Dermis blood vessel endothelial cell (primary cell): Measurements from ENCODE around the gene SIRPB2. TPM values are rescaled to one million over a fixed set of nuclear protein-coding genes. Genes with fewer than 3 reads are reported as not detected.
"Not testable (repeated sequence)": the region's sequence is repeated elsewhere in the genome, so short reads cannot be mapped to it uniquely, and the experiment has no call there.

Source experiments
- DNase-seq: peaks from one replicate; pipeline ENCODE4 v3.0.0; 2010
- total RNA-seq: library from RNA; depleted of rRNA; stranded (reverse); fragments of >200 nt; gene quantifications from 2 replicates; pipeline ENCODE4 v1.2.3, GENCODE V29; 2014

Gene SIRPB2
- total RNA-seq, 1 donor from 2014 or later, result 0.51 TPM

- no peak for DNase-seq
Measured at GRCh38 chr20:1499528-1500420, 8.6 kb upstream of the SIRPB2 start.

GRCh38 chr20:1497371-1497770 is 6.2 kb upstream of the SIRPB2 start:
- not testable (repeated sequence) for DNase-seq

GRCh38 chr20:1496930-1497329 is 5.7 kb upstream of the SIRPB2 start:
- no peak for DNase-seq

- no peak for DNase-seq
Measured at GRCh38 chr20:1494436-1494835, 3.2 kb upstream of the SIRPB2 start.

- no peak for DNase-seq
Measured at GRCh38 chr20:1493536-1493935, 2.3 kb upstream of the SIRPB2 start.

GRCh38 chr20:1491860-1492642 is 831 bp upstream of the SIRPB2 start:
- DNase-seq, result peak; percentile 58

GRCh38 chr20:1490643-1491195 is 501 bp downstream of the SIRPB2 start:
- peak; percentile 26 for DNase-seq

- DNase-seq, result peak; percentile 22
Measured at GRCh38 chr20:1489764-1490436, 1.3 kb downstream of the SIRPB2 start.

GRCh38 chr20:1489325-1489724 is 1.9 kb downstream of the SIRPB2 start:
- no peak for DNase-seq

GRCh38 chr20:1486566-1486965 is 4.7 kb downstream of the SIRPB2 start:
- no peak for DNase-seq

GRCh38 chr20:1484438-1485116 is 6.6 kb downstream of the SIRPB2 start:
- DNase-seq, result no peak

GRCh38 chr20:1479831-1480595 is 11.2 kb downstream of the SIRPB2 start:
- DNase-seq, result no peak

GRCh38 chr20:1478566-1478965 is 12.7 kb downstream of the SIRPB2 start:
- DNase-seq, result no peak

- DNase-seq, result no peak
Measured at GRCh38 chr20:1477896-1478490, 13.2 kb downstream of the SIRPB2 start.

GRCh38 chr20:1474817-1475603 is 16.2 kb downstream of the SIRPB2 start:
- DNase-seq, result peak; percentile 41

- DNase-seq, result no peak
Measured at GRCh38 chr20:1474325-1474724, 16.9 kb downstream of the SIRPB2 start.

GRCh38 chr20:1473246-1474220 is 17.7 kb downstream of the SIRPB2 start:
- DNase-seq, result no peak

- DNase-seq, result no peak
Measured at GRCh38 chr20:1472556-1473245, 18.5 kb downstream of the SIRPB2 start.
